HL-60 (cell line): ENCODE measurements around the gene MRPL57.

Source experiments
- DNase-seq, 2 experiments: peaks; one replicate each; pipeline ENCODE4 v3.0.0-alpha.2; 2010 to 2020; ENCODE audit warnings: low read depth in 1 of 2, low spot score in 1 of 2
- H3K27ac ChIP-seq: fragments of 250-450 bp; sonication (Bioruptor Pico); replicated peaks from 2 replicates; pipeline ENCODE4 v1.5.1; 2020; ENCODE audit warnings: mild to moderate bottlenecking, moderate library complexity
- H3K27me3 ChIP-seq: fragments of 250-450 bp; sonication (Bioruptor Pico); 2 replicates; pipeline ENCODE4 v1.5.1; 2021; ENCODE audit warnings: mild to moderate bottlenecking, moderate library complexity; ENCODE audit not compliant: insufficient read depth, poor library complexity, severe bottlenecking
- H3K4me3 ChIP-seq: replicated peaks from 2 replicates; pipeline ENCODE4 v1.5.1; 2011; ENCODE audit warnings: mild to moderate bottlenecking, control low read depth, low read length; ENCODE audit not compliant: insufficient read depth
- GABPA ChIP-seq: IDR thresholded peaks from 2 replicates; pipeline ENCODE4 v1.6.1; 2012; ENCODE audit warnings: low read depth
- POLR2AphosphoS5 ChIP-seq: IDR thresholded peaks from 2 replicates; pipeline ENCODE4 v1.6.1; 2012; ENCODE audit warnings: low read depth
- SPI1 ChIP-seq: IDR thresholded peaks from 2 replicates; pipeline ENCODE4 v1.6.1; 2012; ENCODE audit warnings: low read depth, mild to moderate bottlenecking, borderline replicate concordance
- long read RNA-seq: library from polyadenylated mRNA; unstranded; transcript quantifications from one replicate; pipeline ENCODE4 v2.0.0, GENCODE V29; 2020
- TF ChIP-seq, protein P1 (sequence below): IDR thresholded peaks from 2 replicates; pipeline ENCODE4 v1.6.1; 2012; ENCODE audit warnings: low read depth; ENCODE audit not compliant: insufficient replicate concordance
- TF ChIP-seq, protein P2 (sequence below): IDR thresholded peaks from one replicate; pipeline ENCODE4 v1.5.1; 2011; ENCODE audit warnings: low read length, control low read depth, inconsistent platforms; ENCODE audit not compliant: insufficient read depth

MRPL57 gene
- long read RNA-seq, transcript MRPL57-201 (2 exons, 2,246 nt), result major isoform, 32 of 39 reads
- long read RNA-seq, partial matches to known transcripts, result 0 of 39 reads
- long read RNA-seq, other reads (novel, unspliced or antisense), result 7 of 39 reads

DNA sequence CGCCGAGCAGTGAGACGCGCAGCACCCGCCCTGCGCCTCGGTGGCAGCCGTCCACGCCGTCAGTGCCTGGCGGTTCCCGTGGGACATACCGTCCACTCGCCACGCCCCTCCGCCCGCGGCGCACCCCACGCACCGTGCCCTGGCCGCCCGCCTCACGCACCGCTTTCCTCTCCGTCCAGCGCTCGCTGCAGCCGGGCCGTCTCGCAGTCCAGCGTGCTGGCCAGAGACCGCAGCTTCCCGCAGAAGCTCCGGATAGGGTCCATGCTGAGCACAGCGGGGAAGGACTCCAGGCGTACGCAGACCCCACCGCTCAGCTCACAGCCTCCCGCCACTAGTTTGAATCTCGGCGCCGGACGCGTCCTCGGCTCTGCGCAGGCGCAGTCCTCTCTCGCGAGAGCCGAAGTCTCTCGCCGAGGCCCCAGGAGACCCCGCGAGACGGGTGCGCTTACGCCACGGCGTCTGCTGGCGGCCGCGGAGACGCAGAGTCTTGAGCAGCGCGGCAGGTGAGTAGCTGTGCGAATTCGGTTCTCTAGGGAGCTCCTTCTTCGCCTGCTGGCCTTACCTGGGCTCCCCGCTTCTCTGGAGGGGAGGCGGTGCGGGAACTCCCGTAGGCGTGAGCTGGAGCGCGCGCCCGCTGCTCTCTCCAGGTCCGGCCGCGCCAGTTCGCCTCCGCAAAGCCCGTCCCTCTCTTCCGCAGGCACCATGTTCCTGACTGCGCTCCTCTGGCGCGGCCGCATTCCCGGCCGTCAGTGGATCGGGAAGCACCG is at the start of gene MRPL57, which contains the start of gene SKA3:
Gene MRPL57, plus strand, starts transcription at position 444 of the 767 bp plus-strand sequence. Its CDS starts 259 bp downstream, at position 703.
Gene SKA3, minus strand, starts transcription at position 338 of the 767 bp plus-strand sequence. Its CDS starts 75 bp downstream, at position 263.
- H3K4me3 ChIP-seq, result peak within 1 kb of the TSS; percentile 91
- H3K27me3 ChIP-seq, result no peaks in the 10 kb centered on the region
- peak; percentile 93 to 94 for DNase-seq
- H3K27ac ChIP-seq, result peak within 1 kb of the TSS; percentile 96
- TF ChIP-seq SPI1, result no peak
- TF ChIP-seq GABPA, result no peak; the same call in 1 of the 2 replicates
- TF ChIP-seq, protein P1, sequence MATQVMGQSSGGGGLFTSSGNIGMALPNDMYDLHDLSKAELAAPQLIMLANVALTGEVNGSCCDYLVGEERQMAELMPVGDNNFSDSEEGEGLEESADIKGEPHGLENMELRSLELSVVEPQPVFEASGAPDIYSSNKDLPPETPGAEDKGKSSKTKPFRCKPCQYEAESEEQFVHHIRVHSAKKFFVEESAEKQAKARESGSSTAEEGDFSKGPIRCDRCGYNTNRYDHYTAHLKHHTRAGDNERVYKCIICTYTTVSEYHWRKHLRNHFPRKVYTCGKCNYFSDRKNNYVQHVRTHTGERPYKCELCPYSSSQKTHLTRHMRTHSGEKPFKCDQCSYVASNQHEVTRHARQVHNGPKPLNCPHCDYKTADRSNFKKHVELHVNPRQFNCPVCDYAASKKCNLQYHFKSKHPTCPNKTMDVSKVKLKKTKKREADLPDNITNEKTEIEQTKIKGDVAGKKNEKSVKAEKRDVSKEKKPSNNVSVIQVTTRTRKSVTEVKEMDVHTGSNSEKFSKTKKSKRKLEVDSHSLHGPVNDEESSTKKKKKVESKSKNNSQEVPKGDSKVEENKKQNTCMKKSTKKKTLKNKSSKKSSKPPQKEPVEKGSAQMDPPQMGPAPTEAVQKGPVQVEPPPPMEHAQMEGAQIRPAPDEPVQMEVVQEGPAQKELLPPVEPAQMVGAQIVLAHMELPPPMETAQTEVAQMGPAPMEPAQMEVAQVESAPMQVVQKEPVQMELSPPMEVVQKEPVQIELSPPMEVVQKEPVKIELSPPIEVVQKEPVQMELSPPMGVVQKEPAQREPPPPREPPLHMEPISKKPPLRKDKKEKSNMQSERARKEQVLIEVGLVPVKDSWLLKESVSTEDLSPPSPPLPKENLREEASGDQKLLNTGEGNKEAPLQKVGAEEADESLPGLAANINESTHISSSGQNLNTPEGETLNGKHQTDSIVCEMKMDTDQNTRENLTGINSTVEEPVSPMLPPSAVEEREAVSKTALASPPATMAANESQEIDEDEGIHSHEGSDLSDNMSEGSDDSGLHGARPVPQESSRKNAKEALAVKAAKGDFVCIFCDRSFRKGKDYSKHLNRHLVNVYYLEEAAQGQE, result peak; percentile 69
- peak; percentile 94 for TF ChIP-seq POLR2AphosphoS5
- TF ChIP-seq, protein P2, sequence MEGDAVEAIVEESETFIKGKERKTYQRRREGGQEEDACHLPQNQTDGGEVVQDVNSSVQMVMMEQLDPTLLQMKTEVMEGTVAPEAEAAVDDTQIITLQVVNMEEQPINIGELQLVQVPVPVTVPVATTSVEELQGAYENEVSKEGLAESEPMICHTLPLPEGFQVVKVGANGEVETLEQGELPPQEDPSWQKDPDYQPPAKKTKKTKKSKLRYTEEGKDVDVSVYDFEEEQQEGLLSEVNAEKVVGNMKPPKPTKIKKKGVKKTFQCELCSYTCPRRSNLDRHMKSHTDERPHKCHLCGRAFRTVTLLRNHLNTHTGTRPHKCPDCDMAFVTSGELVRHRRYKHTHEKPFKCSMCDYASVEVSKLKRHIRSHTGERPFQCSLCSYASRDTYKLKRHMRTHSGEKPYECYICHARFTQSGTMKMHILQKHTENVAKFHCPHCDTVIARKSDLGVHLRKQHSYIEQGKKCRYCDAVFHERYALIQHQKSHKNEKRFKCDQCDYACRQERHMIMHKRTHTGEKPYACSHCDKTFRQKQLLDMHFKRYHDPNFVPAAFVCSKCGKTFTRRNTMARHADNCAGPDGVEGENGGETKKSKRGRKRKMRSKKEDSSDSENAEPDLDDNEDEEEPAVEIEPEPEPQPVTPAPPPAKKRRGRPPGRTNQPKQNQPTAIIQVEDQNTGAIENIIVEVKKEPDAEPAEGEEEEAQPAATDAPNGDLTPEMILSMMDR, result no peak

DNA sequence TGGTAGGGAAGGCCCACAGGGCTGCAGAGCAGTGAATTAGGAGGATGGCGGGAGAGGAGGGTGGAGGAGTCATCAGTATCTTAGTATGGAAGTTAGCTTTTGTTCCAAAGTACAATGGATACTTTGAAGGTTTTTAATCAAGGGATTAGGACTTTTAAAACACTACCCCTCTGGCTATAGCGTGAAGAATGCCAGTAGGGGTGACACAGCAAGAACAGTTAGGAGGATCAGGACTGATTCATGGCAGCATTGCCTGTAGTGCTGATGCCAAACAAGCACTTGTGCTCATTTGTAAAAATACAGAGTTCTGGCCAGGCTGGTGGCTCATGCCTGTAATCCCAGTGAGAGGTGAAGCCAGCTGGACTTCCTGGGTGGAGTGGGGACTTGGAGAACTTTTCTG is 46.3 kb upstream of the MRPL57 start:
- Histone ChIP-seq H3K4me3 (no peak overlapping the region), H3K27ac (no peak overlapping the region), H3K27me3 (no peaks in the 10 kb centered on the region)
- no peak for DNase-seq
- TF ChIP-seq, protein P2, result no peak
- TF ChIP-seq POLR2AphosphoS5 (no peak), SPI1 (no peak), GABPA (no peak)
- TF ChIP-seq, protein P1, result no peak

GRCh38 chr13:21133077-21133476 is 43.4 kb upstream of the MRPL57 start:
- H3K27me3 ChIP-seq, result no peaks in the 10 kb centered on the region
- H3K27ac ChIP-seq, result no peak overlapping the region
- TF ChIP-seq, protein P2, result no peak
- TF ChIP-seq SPI1 (no peak), GABPA (no peak), POLR2AphosphoS5 (no peak)
- TF ChIP-seq, protein P1, result no peak
- no peak for DNase-seq
- H3K4me3 ChIP-seq, result no peak overlapping the region
